Thoracic aorta (tissue), 2 donors: Measurements from ENCODE around the gene HEBP2. TPM values are rescaled to one million over a fixed set of nuclear protein-coding genes. Genes with fewer than 3 reads are reported as not detected.

Source experiments
- ATAC-seq: fragments of 150-250 bp; one replicate; pipeline ENCODE4 v1.8.0; 2017; ENCODE audit warnings: low read depth; ENCODE audit not compliant: insufficient number of reproducible peaks, low FRiP score
- DNase-seq: peaks from one replicate; pipeline ENCODE4 v3.0.0-alpha.2; 2020; ENCODE audit warnings: low spot score
- H3K27ac ChIP-seq, 2 donors: fragments of 200-600 bp; sonication (generic); 1 replicate in 1 of 2; 2 replicates in 1 of 2; pipeline ENCODE4 v1.5.1; 2016; ENCODE audit warnings: mild to moderate bottlenecking in 2 of 2, moderate library complexity in 2 of 2
- H3K27me3 ChIP-seq: fragments of 200-600 bp; sonication (generic); replicated peaks from 2 replicates; pipeline ENCODE4 v1.6.0; 2016; ENCODE audit warnings: mild to moderate bottlenecking; ENCODE audit not compliant: insufficient read depth
- H3K36me3 ChIP-seq: fragments of 200-600 bp; sonication (generic); one replicate; pipeline ENCODE4 v1.5.1; 2016
- H3K4me1 ChIP-seq, 2 donors: fragments of 200-600 bp; sonication (generic); 1 replicate in 1 of 2; 2 replicates in 1 of 2; pipeline versions ENCODE4 v1.5.1 to v1.6.0; 2016; ENCODE audit warnings: low read depth in 2 of 2, mild to moderate bottlenecking in 1 of 2; ENCODE audit not compliant: control insufficient read depth in 1 of 2
- H3K4me3 ChIP-seq: fragments of 200-600 bp; sonication (generic); 2 replicates; pipeline ENCODE4 v1.5.1; 2016; ENCODE audit warnings: mild to moderate bottlenecking
- H3K9me3 ChIP-seq: fragments of 200-600 bp; sonication (generic); 2 replicates; pipeline ENCODE4 v1.5.1; 2016
- CTCF ChIP-seq: fragments of 200-600 bp; sonication (generic); IDR thresholded peaks from one replicate; pipeline ENCODE4 v1.5.1; 2019; ENCODE audit warnings: antibody characterized with exemption
- total RNA-seq, 2 donors: library from RNA; depleted of rRNA; stranded (reverse); fragments of >200 nt; gene quantifications; one replicate each; pipeline versions ENCODE4 v1.1.0 to v1.2.3, GENCODE V29; 2016

Gene HEBP2
- total RNA-seq, 2 donors from 2014 or later = 49.0 to 62.4 TPM

GRCh38 chr6:138465007-138465645 lies 61.1 kb downstream of the HEBP2 start:
- H3K36me3 ChIP-seq = no peaks in the 10 kb centered on the region
- no peak overlapping the region for H3K4me3 ChIP-seq
- TF ChIP-seq CTCF = no peak
- no peak for DNase-seq
- ATAC-seq = no peak
- H3K27me3 ChIP-seq = no peaks in the 10 kb centered on the region
- H3K9me3 ChIP-seq = no peaks in the 10 kb centered on the region
- H3K27ac ChIP-seq = no peak overlapping the region
- H3K4me1 ChIP-seq = no peaks in the 10 kb centered on the region

GRCh38 chr6:138467901-138468300 lies 63.9 kb downstream of the HEBP2 start:
- Histone ChIP-seq H3K36me3 (no peaks in the 10 kb centered on the region), H3K9me3 (no peaks in the 10 kb centered on the region), H3K4me3 (no peak overlapping the region), H3K4me1 (no peaks in the 10 kb centered on the region), H3K27me3 (no peaks in the 10 kb centered on the region), H3K27ac (no peak overlapping the region)
- ATAC-seq (no peak), DNase-seq (no peak)
- TF ChIP-seq CTCF = no peak

- no peaks in the 10 kb centered on the region for H3K4me1 ChIP-seq
- no peaks in the 10 kb centered on the region for H3K27me3 ChIP-seq
- H3K36me3 ChIP-seq = no peaks in the 10 kb centered on the region
- H3K27ac ChIP-seq = no peak overlapping the region
- no peak overlapping the region for H3K4me3 ChIP-seq
- no peaks in the 10 kb centered on the region for H3K9me3 ChIP-seq
- ATAC-seq (no peak), DNase-seq (no peak)
- TF ChIP-seq CTCF = no peak
Measured at GRCh38 chr6:138468320-138469015, 64.4 kb downstream of the HEBP2 start.

Other genes starting within 250 kb of the HEBP2 start
- 1 to 10 TPM; 1.1 to 1.4 TPM for gene ARFGEF3, start 242.3 kb upstream of the HEBP2 start, total RNA-seq
- not detected for gene PBOV1, start 185.7 kb upstream of the HEBP2 start, total RNA-seq
- gene SMIM28, start 26.3 kb upstream of the HEBP2 start, total RNA-seq = not detected
- gene NHSL1, start 95.3 kb downstream of the HEBP2 start, total RNA-seq = 10 to 100 TPM in 1 of 2 donors, 1 to 10 TPM in 1; 9.7 to 13.3 TPM